Astrocyte (in vitro differentiated cells and primary cell): ENCODE data around the gene RAF1.

Experiments used
- CTCF ChIP-seq: IDR thresholded peaks from 2 replicates; pipeline ENCODE4 v1.5.1; 2011; ENCODE audit warnings: low read depth, mild to moderate bottlenecking, inconsistent platforms, low read length, moderate library complexity; ENCODE audit not compliant: insufficient read depth
- EZH2 ChIP-seq: IDR thresholded peaks from 2 replicates; pipeline ENCODE4 v1.6.1; 2012; ENCODE audit warnings: mild to moderate bottlenecking, low read length, inconsistent platforms; ENCODE audit not compliant: insufficient read depth

GRCh38 chr3:12586403-12586802, 77.5 kb downstream of the RAF1 start:
- TF ChIP-seq CTCF (no peak), EZH2 (no peak)
